MM.1S (cell line): ENCODE results near the gene CHID1.

Experiments used
- CTCF ChIP-seq: fragments of 300-600 bp; sonication (generic); IDR thresholded peaks from 2 replicates; pipeline ENCODE4 v1.5.1; 2016; ENCODE audit warnings: antibody characterized with exemption, low read length, mixed read lengths
- EZH2 ChIP-seq: fragments of 300-600 bp; sonication (generic); optimal IDR thresholded peaks from 2 replicates; pipeline ENCODE3; 2017; ENCODE audit warnings: low read depth, mild to moderate bottlenecking, antibody characterized with exemption, low read length, mixed read lengths

GRCh38 chr11:860234-861104, 50.1 kb downstream of the CHID1 start:
- TF ChIP-seq CTCF = no peak
- no peak for TF ChIP-seq EZH2
